Measurements from ENCODE around the gene AK1. TPM values are rescaled to one million over a fixed set of nuclear protein-coding genes. Genes with fewer than 3 reads are reported as not detected.

Gene AK1
- total RNA-seq, 1 experiment from 2014 or later: 62.1 TPM

DNA sequence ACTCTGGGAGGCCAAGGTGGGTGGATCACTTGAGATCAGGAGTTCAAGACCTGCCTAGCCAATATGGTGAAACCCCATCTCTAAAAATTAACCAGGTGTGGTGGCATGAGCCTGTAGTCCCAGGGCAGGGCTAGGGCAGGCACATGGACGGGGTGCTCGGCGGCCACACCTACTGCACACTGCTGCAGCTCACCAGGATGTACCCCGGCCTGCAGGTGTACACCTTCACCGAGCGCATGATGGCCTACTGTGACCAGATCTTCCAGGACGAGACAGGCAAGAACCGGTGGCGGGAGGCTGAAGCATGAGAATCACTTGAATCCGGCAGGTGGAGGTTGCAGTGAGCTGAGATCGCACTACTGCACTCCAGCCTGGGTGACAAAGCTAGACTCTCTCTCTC, 36.2 kb upstream of the AK1 start:
- Histone ChIP-seq H3K36me3 (ENCODE audit: control insufficient read depth, insufficient read depth, low read length) (no peaks in the 10 kb centered on the region), H3K4me1 (ENCODE audit: control insufficient read depth, insufficient read depth, low read length) (peaks cover 20% of the 10 kb centered on the region), H3K27me3 (ENCODE audit: control insufficient read depth, insufficient read depth, low read length) (no peaks in the 10 kb centered on the region), H3K27ac (ENCODE audit: low read length) (no peak overlapping the region), H3K4me3 (ENCODE audit: low read depth in 2 of 2, low read length in 2 of 2) (no peak overlapping the region), H3K9me3 (ENCODE audit: control insufficient read depth, insufficient read depth, low read depth, low read length) (no peaks in the 10 kb centered on the region)
- ATAC-seq (no peak), DNase-seq (ENCODE audit: low read depth, low spot score) (no peak)
- in situ Hi-C loops (cut with HindIII; ENCODE audit: low pct_unique_long_range_greater_than_20kb, low sequenced_read_pairs): no loop called here
- TF ChIP-seq POLR2AphosphoS5 (IDR thresholded peaks at IDR 0.05; ENCODE audit: low read depth, low read length) (no peak), CTCF (IDR thresholded peaks at IDR 0.05) (no peak), TCF7L2 (IDR thresholded peaks at IDR 0.05; ENCODE audit: low read depth, low read length) (no peak), SIN3A (IDR thresholded peaks at IDR 0.05; ENCODE audit: borderline replicate concordance, insufficient read depth, low read depth, low read length) (no peak)
- TF ChIP-seq, protein P1, sequence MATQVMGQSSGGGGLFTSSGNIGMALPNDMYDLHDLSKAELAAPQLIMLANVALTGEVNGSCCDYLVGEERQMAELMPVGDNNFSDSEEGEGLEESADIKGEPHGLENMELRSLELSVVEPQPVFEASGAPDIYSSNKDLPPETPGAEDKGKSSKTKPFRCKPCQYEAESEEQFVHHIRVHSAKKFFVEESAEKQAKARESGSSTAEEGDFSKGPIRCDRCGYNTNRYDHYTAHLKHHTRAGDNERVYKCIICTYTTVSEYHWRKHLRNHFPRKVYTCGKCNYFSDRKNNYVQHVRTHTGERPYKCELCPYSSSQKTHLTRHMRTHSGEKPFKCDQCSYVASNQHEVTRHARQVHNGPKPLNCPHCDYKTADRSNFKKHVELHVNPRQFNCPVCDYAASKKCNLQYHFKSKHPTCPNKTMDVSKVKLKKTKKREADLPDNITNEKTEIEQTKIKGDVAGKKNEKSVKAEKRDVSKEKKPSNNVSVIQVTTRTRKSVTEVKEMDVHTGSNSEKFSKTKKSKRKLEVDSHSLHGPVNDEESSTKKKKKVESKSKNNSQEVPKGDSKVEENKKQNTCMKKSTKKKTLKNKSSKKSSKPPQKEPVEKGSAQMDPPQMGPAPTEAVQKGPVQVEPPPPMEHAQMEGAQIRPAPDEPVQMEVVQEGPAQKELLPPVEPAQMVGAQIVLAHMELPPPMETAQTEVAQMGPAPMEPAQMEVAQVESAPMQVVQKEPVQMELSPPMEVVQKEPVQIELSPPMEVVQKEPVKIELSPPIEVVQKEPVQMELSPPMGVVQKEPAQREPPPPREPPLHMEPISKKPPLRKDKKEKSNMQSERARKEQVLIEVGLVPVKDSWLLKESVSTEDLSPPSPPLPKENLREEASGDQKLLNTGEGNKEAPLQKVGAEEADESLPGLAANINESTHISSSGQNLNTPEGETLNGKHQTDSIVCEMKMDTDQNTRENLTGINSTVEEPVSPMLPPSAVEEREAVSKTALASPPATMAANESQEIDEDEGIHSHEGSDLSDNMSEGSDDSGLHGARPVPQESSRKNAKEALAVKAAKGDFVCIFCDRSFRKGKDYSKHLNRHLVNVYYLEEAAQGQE (IDR thresholded peaks at IDR 0.05; ENCODE audit: insufficient read depth in 1 of 2, low read depth in 2 of 2, low read length in 1 of 2): no peak
- intact Hi-C loops (cut with micrococcal nuclease; ENCODE audit: unreplicated experiment): no loop called here
- no TSS peak for BruUV-seq (replicated peaks)
- POLR2A ChIA-PET: no interaction called here
- CTCF ChIA-PET: no interaction called here

- Histone ChIP-seq H3K4me1 (ENCODE audit: control insufficient read depth, insufficient read depth, low read length) (peaks cover 12% of the 10 kb centered on the region), H3K4me3 (ENCODE audit: low read depth in 2 of 2, low read length in 2 of 2) (no peak overlapping the region), H3K9me3 (ENCODE audit: control insufficient read depth, insufficient read depth, low read depth, low read length) (no peaks in the 10 kb centered on the region), H3K27me3 (ENCODE audit: control insufficient read depth, insufficient read depth, low read length) (no peaks in the 10 kb centered on the region), H3K27ac (ENCODE audit: low read length) (no peak overlapping the region), H3K36me3 (ENCODE audit: control insufficient read depth, insufficient read depth, low read length) (no peaks in the 10 kb centered on the region)
- ATAC-seq (no peak), DNase-seq (ENCODE audit: low read depth, low spot score) (no peak)
- TF ChIP-seq, protein P1 (IDR thresholded peaks at IDR 0.05; ENCODE audit: insufficient read depth in 1 of 2, low read depth in 2 of 2, low read length in 1 of 2): no peak
- TF ChIP-seq TCF7L2 (IDR thresholded peaks at IDR 0.05; ENCODE audit: low read depth, low read length) (no peak), CTCF (IDR thresholded peaks at IDR 0.05) (no peak), SIN3A (IDR thresholded peaks at IDR 0.05; ENCODE audit: borderline replicate concordance, insufficient read depth, low read depth, low read length) (no peak), POLR2AphosphoS5 (IDR thresholded peaks at IDR 0.05; ENCODE audit: low read depth, low read length) (no peak)
- intact Hi-C loops (cut with micrococcal nuclease; ENCODE audit: unreplicated experiment): no loop called here
- ChIA-PET CTCF (no interaction called here), POLR2A (no interaction called here)
- BruUV-seq (replicated peaks): no TSS peak
- in situ Hi-C loops (cut with HindIII; ENCODE audit: low pct_unique_long_range_greater_than_20kb, low sequenced_read_pairs): no loop called here
These were observed 35.4 kb upstream of the AK1 start for GRCh38 chr9:127912882-127913281.

Measured in Panc1 (cell line).